SHP77 treated with DMSO at 0.1 percent for 48 hours (cell line): ENCODE data around the gene PRKD2.
A peak's percentile ranks its signal among the peaks of the same experiment; 100 is the strongest.

Experiments
- DNase-seq: peaks from one replicate; lab custom pipeline; 2025; lab: John Stamatoyannopoulos, UW

Gene PRKD2

DNA sequence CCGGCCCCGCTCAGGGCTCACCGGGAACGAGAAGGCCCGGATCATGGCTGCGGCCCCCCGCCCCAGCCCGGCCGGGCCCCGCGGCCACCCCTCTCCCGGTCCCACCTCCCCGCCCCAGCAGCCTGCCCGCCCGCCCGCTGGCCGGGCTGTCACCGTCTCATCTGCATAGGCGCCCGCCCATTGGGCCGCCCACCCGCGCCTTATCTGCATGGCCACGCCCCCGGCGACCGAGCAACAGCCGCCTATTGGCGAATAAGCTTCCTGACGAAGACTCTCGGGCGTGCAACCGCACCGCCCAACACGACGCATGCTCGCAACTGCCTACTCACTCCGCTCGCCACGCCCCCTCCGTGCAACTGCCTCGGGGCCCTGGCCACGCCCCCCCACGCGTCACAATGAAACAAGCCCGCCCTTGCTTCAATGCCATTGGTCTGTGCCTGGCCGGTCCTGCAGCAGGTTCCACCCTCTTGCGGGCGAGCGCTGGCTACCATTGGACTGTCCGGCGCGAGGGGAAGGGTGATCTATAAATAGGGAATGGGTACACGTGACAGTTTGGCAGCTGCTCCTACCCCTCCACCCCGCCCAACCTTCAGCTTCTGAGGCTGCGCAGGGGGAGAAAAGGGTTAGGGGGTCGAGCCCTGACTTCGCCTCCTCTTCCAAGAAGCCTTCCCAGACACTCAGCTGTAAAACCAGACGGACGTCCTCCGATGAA is 55.7 kb downstream of the PRKD2 start, which contains the start of gene DACT3:
Gene DACT3 (minus strand): TSS at position 163 of the 712 bp plus-strand sequence. CDS start 118 bp downstream, at position 45.
- DNase-seq: peak; percentile 99

DNA sequence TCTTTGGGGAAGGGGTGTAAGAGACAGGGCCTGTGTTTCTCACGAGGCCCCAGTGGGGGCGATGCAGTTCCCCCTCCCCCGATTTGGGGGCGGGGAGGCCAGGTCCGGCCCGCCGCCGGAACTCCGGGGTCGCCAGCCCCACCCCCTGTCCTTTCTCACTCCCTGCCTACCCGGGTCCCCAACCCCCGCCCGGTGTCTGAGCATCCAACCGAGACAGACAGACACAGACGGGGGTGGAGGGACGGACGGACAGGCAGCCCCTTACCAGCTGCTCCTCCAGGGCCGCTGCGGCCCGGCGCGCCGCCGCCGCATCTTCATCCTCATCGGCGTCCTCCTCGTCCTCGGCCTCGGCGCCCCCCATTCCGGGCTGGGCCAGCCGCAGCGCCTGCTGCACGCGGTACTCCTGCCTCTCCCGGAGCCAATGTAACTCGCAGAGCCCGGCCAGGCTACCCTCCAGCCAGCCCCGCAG is 56.3 kb downstream of the PRKD2 start:
- DNase-seq: no peak

DNA sequence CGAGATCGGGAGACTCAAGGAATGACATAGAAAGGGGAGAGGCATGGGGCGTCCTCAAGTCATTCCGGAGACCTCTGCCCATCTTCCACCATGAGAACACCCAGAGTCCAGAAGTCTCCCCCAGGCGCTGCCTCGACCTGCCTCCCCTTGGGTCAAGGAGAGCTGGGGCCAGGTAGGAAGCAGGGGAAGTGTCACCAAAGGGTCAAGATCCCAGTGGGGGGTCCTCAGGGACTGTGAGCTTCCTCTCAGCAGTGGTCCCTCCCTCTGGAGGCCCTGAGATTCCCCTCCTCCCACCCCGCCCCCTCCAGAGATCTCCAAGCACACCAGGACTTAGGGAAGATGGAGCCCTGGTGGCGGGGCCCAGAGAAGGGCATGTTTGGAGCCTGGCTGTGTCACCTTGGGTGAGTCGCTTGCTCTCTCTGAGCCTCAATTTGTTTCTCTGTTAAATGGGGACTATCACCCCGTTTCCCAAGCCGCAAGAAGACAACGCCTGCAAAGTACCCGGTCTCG is 56.9 kb downstream of the PRKD2 start:
- no peak for DNase-seq

DNA sequence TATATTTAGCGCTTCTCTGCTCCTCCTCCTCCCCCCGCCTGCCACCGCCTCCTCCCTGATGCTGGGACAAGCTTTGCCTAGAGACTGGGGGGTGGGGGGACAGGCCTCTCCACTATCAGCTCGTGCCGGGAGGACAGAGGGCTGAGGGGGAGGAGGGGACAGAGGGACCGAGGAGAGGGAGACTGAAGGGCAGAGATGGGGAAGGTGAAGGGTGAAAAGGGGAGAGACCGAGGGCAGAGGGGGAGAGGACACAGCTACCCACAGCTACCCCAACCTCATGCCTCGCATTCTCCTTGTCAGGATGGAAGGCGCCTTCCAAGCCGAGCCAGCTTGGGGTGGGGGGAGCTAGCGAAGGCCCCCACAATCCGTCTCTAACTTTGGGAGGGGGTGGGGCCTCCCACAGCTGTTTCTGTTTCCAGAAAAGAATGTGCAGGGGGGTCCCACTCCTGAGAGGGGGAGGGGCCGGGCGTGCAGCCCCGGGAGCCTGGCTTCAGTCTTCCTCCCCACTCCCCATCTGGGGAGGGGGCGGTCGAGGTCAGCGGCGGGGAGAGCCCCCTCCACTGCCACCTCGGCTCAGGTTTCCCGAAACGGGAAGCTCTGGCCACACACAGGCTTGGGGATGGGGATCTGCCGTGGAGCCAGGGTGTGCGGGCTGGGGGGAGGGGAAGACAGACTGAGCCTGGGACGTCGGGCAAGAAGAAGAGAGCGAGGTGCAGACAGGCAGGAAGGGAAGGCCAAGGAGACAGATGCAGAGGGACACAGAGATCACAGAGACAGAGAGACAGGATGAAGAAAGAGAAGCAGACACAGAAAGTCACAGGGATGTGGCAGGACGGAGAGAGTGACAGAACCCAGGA is 57.5 kb downstream of the PRKD2 start:
- no peak for DNase-seq

DNA sequence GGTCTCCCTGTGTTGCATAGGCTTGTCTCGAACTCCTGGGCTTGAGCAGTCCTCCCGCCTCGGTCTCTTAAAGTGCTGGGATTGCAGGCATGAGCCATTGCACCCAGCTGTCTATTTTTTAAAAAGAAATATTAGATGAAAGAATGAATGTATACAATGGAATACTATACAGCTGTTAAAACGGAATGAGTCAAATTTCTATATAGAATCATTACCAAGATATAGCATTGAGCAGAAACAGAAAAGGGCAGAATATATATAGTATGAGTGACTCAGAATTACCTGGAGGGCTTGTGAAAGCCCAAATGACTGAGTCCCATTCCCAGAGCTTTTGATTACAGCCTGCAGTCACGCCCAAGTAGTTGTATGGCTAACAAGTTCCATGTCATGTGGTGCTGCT is 60.4 kb downstream of the PRKD2 start:
- DNase-seq: no peak

DNA sequence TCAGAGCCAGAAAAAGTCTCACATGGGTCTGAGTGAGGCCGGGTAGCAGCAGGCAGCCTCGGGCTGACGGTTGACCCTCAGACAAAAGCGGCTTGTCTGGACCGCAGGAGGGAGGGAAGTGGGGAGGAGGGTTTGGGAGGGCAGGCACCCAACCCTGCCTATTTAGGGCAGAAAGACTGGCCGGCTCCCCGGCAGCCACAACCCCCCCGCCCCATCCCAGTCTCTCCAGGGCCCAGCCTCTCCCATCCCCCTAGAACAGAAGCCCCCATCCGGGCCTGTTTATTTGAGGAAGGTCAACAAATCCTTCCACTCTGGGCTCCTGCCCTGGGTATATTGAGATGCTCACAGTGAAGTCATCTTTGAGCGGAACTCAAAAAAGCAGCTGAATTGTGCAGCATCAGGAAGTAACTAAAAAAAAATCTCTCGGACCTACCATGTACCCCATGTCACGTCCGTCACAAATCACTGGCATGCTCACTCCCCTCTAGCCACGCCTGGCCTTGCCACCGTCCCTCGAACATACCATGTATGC is 62.2 kb downstream of the PRKD2 start:
- no peak for DNase-seq

DNA sequence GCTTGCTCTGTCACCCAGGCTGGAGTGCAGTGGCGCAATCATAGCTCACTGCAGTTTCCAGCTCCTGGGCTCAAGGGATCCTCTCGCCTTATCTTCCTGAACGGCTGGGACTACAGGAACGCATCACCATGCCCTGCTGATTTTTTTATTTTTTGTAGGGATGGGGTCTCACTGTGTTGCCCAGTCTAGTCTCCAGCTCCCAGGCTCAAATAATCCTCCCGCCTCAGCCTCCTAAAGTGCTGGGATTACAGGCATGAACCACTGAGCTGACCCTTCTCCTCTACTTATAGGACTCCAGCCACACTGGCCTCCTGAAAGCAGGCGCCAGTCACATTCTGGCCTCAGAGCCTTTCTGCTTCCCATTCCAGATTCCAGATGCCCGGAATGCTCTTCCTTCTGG is 66.5 kb downstream of the PRKD2 start:
- DNase-seq: no peak

DNA sequence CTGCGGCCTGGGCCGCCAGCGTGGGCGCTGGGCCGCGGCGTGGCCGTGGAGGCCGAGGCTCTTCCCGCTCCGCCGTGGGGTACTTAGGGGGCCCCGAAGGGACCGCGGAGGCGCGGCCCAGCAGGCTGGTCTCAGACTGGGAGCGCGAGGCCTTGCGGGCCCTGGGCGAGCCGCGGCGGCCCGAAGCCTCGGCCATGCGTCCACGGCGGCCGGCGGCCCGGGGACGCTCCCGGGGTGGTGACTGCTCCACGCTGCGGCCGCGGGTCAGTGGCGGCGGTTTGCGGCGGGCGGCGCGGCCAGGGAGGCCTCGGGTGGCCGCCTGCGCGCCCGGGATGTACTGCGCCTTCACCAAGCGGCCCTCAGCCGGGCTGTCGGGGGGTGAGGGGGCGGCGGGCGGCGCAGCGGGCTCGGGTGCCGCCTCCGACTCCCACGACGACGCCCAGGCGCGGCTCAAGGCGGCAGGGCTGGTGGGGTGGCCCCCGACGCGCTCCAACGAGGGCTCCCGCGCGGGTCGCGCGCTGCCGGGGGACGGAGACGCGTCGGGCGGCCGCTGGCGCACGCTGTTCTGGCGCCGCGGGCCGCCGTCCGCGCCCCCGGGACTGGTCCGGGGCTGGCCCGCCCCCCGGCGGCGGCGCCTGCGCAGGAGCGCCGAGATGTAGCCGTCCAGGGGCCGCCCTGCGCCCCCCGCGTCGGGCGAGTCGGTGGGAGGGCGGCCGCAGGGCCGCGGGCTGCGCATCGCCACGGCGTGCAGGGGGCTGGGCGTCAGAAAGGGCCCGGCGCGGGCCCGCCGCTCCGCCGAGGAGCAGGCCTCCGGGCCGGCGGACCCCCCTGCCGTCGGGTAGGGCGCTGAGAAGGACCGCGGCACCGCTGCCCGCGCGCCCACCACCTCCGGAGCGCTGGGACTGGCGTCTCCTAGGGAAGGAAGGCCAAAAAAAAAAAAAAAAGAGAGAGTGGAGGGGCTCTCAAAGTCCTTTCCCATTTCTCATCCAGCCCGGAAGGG is 67.7 kb downstream of the PRKD2 start:
- no peak for DNase-seq

DNA sequence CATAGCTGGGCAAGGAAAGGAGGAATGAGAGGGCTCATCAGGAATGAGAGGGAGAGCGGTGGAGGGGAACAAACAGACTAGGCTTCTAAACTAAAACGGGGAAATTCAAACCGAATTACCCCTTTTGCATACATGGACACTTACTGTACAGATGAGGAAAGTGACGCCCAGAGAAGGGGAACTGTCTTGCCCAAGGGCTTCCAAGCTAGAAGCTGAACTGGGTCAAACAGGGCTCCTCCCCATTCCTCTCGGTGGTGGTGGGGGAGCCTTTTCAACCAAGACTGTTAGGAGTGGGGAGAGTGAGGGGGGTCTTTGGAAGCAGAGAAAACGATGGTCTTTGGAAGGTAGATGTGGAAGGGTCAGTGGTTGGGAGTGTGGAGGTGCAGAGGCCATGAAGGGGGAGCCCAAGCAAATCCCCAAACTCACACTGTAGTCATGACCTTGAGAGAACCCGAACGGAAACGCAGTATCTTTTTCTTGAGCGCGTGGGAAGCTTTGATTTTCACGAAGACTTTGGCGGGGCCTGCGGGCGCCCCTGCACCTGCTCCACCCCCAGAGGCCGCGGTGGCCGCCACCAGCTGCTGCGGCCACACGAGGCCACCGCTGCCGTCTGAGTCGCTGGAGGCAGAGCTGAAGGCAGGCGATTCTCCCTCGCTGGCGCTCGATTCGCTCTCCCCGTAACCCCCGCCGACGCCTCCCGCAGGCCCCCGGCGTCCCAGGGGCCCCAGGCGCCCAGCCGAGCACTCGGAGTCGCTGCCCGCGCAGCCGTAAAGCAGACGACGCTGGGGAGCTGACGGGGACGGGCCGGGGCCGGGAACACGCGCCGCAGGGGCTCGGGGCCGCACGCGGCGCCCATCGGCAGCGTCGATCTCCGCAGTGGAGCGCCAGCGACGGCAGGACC is 68.6 kb downstream of the PRKD2 start:
- no peak for DNase-seq

DNA sequence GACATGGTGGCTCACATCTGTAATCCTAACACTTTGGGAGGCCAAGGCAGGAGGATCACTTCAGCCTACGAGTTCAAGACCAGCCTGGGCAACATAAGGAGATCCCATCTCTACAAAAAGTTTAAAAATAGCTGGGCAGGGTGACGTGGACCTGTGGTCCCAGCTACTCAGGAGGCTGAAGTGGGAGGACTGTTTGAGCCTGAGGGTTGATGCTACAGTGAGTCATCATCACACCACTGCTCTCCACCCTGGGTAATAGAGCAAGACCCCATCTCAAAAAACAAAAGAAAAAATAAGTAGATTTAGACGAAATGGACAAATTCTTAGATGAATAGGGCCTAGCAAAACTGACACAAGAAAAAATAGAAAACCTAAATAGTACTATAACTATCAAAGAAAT is 70.5 kb downstream of the PRKD2 start:
- no peak for DNase-seq

DNA sequence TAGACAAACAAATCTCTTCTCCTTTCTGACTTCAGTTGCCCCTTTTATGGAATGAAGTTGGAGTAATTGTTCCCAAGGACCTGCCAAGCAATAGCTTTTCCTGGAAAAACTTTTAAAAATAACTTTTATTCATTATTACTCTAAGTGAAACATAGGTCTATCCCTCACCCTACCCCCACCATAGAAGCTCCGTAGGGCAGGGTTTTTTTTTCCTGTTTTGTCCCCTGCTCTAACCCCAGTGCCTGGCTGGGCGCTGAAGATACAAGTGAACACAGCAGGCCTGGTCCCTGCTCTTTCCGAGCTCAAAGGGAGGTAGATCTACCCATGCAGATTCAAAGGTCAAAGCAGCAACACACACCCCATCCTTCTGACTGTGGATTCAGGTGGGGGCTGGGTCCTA is 72.2 kb downstream of the PRKD2 start:
- DNase-seq: no peak

DNA sequence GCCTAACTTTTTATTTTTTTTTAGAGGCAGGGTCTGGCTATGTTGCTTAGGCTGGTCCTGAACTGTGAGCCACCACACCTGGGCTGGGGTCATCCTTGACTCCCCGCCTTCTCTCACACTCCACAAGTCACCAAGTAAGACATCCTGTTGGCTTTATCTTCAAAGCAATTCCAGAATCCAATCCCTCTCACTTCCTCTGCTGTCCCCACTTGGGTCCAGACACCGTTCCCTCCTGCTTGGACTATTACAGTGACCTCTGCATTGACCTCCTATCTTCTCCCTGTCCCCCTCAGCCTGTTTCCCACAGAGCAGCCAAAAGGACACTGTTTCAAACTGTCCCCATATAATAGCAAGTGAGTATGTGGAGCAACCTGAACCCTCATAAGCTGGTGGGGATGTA is 76.3 kb downstream of the PRKD2 start:
- no peak for DNase-seq

DNA sequence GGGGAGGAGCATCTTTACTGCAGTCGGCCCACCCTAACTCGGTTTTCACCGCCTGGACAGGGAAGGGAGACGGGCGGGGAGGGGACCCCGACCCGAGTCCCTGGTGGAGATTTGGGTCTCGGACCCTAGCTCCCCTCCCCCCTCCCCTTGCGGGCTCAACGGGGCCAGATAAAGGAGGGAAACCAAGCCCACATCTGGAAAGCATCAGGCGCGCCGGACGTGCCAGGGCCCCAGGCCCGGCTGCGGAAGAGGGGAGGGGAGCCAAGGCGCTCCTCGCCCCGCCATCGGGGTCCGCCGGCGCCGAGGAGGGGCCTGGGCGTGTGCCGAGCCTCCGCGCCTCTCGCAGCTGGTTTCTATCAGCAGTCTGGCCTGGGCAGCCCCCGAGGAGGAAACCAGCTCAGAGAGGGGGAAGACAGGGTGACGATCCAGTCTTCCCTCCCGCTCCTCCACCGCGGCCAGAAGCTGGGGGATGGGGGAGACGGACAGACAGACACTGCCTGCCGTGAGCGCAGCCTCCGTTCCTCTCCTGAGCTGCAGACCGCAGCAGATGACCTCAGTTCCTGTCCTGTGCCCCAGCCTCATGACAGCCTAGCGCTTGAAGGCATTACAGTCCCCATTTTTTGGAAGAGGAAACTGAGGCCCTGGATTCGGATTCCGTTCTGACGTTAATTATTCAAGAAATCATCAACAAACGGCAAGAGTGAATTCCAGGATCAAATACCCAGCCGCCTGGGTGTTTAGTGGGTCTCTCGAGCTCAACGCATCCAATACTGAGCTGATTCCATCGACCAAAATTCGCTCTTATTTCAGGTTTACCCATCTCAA is 77.3 kb downstream of the PRKD2 start:
- no peak for DNase-seq

DNA sequence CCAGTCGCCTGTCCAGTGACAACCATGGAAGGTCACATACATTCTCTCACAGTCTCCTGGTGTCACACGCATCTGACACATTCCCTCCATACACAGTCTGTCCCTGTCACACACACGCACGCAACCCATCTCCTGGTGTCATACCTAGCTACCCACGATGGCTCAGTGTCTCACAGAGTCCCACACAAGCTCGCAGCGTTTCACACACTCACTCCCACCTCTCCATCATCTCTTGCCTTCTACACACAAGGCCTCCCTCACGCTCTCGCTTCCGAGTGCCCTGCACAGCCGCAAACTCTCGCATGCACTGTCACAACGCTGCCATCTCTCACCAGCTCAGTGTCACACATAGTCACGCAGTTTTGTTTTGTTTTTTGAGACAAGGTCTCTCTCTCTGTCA is 79.7 kb downstream of the PRKD2 start:
- DNase-seq: no peak

DNA sequence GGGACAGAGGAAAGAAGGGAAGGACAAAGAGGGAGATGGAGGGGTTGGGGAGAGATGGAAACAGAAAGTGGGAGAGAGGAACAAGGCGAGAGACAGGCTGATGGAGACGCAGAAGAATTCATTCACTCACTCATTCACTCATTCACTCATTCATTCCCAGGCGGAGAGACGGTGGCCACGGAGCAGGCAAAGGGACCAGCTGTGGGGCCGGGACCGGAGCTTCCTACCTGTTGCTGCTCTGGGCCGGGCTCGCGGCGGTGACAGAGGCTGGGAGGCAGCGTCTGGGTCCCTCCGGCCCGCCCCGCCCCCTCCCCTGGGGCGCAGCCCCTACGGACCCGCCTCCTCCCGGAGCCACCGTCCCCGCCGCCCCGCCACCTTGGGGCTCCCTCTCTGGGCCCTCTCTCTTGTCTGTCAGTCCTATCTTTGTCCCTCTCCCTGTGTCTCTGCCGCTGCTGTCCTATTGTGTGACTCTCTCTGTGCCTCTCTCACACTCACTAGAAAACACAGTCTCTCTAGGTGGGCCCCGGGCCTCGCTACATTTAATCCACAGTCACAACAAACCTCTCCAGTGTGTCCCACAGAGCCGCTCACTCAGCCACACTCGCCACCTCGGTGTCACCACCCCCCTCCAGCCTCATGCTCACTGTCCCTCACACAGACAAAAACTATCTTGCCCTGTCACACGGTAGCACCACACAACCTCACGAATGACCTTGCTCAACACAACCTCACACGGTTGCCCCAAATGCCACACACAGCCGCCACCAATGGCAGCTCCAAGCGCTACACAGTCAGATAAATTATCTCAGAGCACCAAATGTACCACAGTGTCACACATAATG is 80.8 kb downstream of the PRKD2 start, which contains the start of gene GNG8:
Gene GNG8 (minus strand): TSS at position 283 of the 842 bp plus-strand sequence. CDS start 1,520 bp downstream, outside the sequence.
- no peak for DNase-seq

DNA sequence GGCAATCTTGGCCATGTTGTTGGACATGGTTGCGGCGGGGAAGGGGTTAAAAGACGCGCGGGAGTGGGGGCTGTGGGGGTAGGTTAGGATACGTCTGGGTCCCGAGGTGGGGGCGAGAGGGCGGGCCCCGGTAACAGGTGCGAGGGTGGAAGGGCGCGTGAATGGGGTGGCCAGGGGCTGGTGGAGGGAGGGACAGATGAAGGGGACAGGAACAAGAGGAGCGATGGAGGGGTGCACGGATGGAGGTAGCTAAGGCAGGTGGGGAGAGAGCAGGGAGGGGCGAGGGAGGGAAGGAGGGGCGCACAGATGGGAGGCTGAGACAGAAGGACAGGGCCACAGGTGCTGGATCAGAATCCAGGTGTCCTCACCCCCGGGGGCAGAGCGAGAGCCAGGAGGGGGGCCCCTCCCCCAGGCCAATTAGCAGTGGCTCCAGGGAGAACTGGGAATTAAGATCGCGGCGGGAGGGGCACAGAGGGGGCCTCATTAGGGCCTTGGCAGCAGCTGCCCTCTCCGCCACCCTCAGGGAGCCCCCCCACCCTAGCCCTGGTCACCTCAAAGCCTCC is 82.2 kb downstream of the PRKD2 start:
- no peak for DNase-seq

DNA sequence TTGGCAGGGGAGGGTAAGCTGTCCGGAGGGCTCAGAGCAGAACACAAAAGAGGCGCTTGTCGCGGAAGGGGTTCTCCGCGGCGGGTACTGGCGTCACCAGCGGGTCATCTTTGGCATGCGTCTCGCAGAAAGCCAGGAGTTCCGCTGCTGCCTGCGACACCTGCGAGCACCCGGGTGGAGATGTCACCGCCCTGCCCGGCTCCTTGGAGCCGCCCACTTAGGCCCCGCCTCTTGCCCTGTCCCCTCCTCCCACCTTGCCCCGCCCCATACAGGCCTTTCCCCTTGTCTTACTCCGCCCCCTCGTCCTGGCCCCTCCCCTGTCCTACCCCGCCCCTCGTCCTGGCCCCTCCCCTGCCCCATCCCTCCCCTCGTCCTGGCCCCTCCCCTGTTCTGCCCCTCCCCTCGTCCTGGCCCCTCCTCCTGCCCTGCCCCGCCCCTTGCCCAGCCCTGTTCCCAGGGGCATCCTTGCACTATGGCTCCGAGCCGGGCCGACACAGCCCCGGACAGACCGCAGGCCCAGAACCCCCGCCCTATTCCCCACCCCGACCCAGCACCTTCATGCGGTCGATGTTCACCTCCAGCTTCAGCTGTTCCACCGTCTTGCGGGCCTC is 82.8 kb downstream of the PRKD2 start:
- no peak for DNase-seq

DNA sequence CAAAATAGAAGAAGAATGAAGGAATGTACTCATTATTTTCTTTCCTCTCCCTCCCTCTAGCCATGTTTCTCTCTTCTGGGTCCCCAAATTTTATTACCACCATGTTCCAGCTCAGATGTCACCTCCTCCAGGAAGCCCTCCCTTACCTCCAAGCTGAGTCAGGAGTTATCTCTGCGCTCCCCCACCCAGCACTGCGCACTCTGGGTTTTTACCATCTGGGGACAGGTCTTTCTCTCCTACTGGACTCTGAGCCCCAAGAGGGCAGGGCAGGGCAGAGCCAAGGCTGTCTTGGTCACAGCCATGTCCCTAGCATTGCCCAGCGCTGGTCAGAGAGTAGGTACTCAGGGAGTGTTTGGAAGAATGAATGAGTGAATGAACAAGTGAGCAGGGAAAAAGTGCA is 83.8 kb downstream of the PRKD2 start:
- DNase-seq: no peak
